ENCODE measurements around the gene ST6GALNAC5. TPM values are rescaled to one million over a fixed set of nuclear protein-coding genes. Genes with fewer than 3 reads are reported as not detected.

The ST6GALNAC5 gene
- polyA plus RNA-seq, 6 donors from 2014 or later = not detected

- H3K4me3 Mint-ChIP-seq = no peak overlapping the region
- H3K4me1 Mint-ChIP-seq = no peaks in the 10 kb centered on the region
- H3K9me3 Mint-ChIP-seq = no peaks in the 10 kb centered on the region
- H3K27ac Mint-ChIP-seq = peak overlapping the region in 1 of 6 donors; percentile 59
- H3K36me3 Mint-ChIP-seq = no peaks in the 10 kb centered on the region
- H3K27me3 Mint-ChIP-seq = peaks cover 7 to 21% (median 8%) of the 10 kb centered on the region in 3 donors
- no peak for ATAC-seq (ENCODE audit: low read depth in 2 of 2)
- DNase-seq = no peak
Measured at GRCh38 chr1:77060000-77060399, 192.7 kb downstream of the ST6GALNAC5 start.

DNA sequence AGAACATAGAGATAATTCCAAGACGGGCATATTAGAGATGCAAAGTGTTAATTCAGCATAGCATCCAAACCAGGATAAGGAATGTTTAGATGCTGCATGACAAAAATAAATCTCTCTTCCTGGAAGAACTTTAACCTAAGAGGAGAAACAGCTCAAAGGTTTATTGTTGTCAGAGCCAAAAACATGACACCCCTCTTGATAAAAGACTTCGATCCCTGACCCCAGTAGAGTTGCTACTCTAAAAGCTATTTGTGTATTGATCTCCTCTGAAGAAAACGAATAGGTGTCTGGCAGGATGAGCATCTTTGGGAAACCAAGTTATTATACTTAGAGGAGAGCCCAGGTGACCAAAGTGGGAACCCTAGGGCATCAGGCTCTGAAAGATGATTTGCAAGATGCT, 193.9 kb downstream of the ST6GALNAC5 start:
- no peak overlapping the region for H3K4me3 Mint-ChIP-seq
- peaks cover 7 to 21% (median 8%) of the 10 kb centered on the region in 3 donors for H3K27me3 Mint-ChIP-seq
- no peaks in the 10 kb centered on the region for H3K4me1 Mint-ChIP-seq
- ATAC-seq (ENCODE audit: low read depth in 2 of 2) (no peak), DNase-seq (no peak)
- no peaks in the 10 kb centered on the region for H3K9me3 Mint-ChIP-seq
- H3K27ac Mint-ChIP-seq = no peak overlapping the region
- no peaks in the 10 kb centered on the region for H3K36me3 Mint-ChIP-seq

DNA sequence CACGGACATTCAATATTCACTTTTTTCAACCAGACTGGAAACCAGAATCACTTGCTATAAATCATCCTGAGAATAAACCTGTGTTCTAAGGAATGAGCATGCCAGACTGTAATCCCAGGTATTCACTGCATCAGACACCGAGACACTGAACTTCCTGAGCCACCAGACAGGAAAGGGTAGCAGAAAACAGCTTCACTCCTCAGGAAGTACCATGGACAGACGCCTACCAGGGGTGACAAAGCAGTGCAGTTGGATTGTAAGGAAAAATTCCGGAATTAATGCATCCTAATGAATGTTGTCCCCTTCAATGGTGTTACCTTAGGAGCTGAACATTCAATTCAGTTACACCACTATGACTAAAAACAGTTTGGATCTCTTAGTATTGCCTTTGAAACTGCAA, 195.8 kb downstream of the ST6GALNAC5 start:
- H3K27me3 Mint-ChIP-seq = peaks cover 7 to 29% (median 11%) of the 10 kb centered on the region in 3 donors
- no peaks in the 10 kb centered on the region for H3K36me3 Mint-ChIP-seq
- no peaks in the 10 kb centered on the region for H3K4me1 Mint-ChIP-seq
- peaks cover 0 to 6% (median 0%) of the 10 kb centered on the region in 7 donors for H3K9me3 Mint-ChIP-seq
- H3K4me3 Mint-ChIP-seq = no peak overlapping the region
- DNase-seq = no peak
- H3K27ac Mint-ChIP-seq = no peak overlapping the region
- ATAC-seq (ENCODE audit: low read depth in 2 of 2) = no peak

GRCh38 chr1:77064246-77064645, 197.0 kb downstream of the ST6GALNAC5 start:
- no peaks in the 10 kb centered on the region for H3K36me3 Mint-ChIP-seq
- no peak for ATAC-seq (ENCODE audit: low read depth in 2 of 2)
- H3K4me3 Mint-ChIP-seq = no peak overlapping the region
- H3K4me1 Mint-ChIP-seq = no peaks in the 10 kb centered on the region
- H3K9me3 Mint-ChIP-seq = peaks cover 0 to 6% (median 0%) of the 10 kb centered on the region in 7 donors
- H3K27ac Mint-ChIP-seq = no peak overlapping the region
- peaks cover 7 to 29% (median 11%) of the 10 kb centered on the region in 3 donors for H3K27me3 Mint-ChIP-seq
- no peak for DNase-seq

DNA sequence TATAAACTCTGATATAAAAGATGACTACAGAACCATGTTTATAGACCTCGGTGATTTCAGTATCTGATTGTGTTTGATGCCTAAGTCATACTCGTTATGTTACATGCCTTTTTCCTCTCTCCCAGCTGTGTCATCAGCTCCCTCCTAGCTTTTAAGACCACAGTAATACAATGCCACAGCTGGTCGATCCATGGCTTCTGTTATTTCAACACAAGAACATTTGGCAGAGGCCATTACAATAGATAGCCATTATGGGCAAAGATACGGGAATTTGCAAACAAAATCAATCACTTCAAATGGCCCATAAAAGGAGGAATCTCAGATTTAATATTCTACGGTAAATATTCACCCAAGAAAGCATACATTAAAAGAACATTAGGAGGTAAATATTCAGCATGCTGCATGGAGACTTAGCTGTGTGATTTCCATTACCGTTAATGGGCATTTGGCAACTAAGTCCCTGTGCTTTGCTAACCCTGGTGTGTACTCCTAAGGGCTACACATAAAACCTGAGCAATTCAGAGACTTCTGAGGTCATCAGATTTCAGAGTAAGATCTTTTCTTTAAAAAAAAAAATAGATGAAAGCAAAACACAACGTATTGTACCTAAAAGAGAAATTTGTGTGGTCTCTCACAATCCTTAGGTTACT, 198.5 kb downstream of the ST6GALNAC5 start:
- Mint-ChIP-seq H3K9me3 (peaks cover 0 to 6% (median 0%) of the 10 kb centered on the region in 7 donors), H3K27ac (no peak overlapping the region), H3K36me3 (no peaks in the 10 kb centered on the region), H3K27me3 (peaks cover 0 to 22% (median 11%) of the 10 kb centered on the region in 3 donors), H3K4me3 (no peak overlapping the region), H3K4me1 (no peaks in the 10 kb centered on the region)
- ATAC-seq (ENCODE audit: low read depth in 2 of 2) (no peak), DNase-seq (no peak)

DNA sequence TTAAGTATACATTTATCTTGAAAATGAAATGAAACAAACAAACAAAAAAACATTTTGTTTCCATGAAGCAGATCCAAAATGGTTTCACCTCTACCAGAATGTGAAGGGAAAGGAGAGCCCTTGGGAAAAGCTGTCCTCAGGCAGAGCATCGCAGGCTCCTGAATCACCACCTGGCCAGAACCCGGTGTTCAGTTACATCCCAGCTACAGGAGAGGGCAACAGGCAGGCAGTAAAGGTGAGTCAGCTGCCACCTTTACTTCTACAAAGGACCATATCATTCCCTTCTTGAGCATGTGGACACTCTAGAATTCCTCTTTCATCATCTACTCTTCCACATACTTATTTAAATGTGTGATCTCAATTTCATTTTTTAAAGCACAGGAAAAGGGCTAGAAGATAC, 200.7 kb downstream of the ST6GALNAC5 start:
- DNase-seq = no peak
- H3K9me3 Mint-ChIP-seq = peaks cover 0 to 6% (median 0%) of the 10 kb centered on the region in 7 donors
- H3K27ac Mint-ChIP-seq = no peak overlapping the region
- H3K36me3 Mint-ChIP-seq = no peaks in the 10 kb centered on the region
- ATAC-seq (ENCODE audit: low read depth in 2 of 2) = no peak
- peaks cover 0 to 8% (median 3%) of the 10 kb centered on the region in 3 donors for H3K27me3 Mint-ChIP-seq
- no peaks in the 10 kb centered on the region for H3K4me1 Mint-ChIP-seq
- H3K4me3 Mint-ChIP-seq = no peak overlapping the region

DNA sequence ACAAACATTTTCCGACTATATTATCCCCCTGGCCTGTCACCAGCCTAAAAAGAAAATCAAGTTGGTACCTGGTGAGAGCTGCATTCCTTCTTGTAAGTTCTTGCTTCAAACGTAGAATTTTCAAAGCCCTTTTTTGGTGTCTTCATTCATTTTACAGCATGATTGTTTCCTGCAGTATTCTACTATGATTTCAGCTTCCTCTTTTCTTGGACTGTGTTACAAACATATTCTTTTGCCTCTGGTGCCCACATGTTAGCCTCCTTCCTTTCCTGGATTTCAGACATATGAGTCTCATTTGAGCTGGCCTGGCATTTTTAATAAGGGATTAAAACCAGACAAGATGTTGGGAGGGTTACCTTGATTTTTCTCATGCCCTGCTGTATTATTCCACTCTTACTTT, 209.5 kb downstream of the ST6GALNAC5 start:
- DNase-seq (no peak), ATAC-seq (ENCODE audit: low read depth in 2 of 2) (no peak)
- peaks cover 0 to 13% (median 0%) of the 10 kb centered on the region in 3 donors for H3K27me3 Mint-ChIP-seq
- H3K9me3 Mint-ChIP-seq = peaks cover 0 to 2% (median 0%) of the 10 kb centered on the region in 7 donors
- H3K4me1 Mint-ChIP-seq = no peaks in the 10 kb centered on the region
- no peak overlapping the region for H3K27ac Mint-ChIP-seq
- no peak overlapping the region for H3K4me3 Mint-ChIP-seq
- no peaks in the 10 kb centered on the region for H3K36me3 Mint-ChIP-seq

DNA sequence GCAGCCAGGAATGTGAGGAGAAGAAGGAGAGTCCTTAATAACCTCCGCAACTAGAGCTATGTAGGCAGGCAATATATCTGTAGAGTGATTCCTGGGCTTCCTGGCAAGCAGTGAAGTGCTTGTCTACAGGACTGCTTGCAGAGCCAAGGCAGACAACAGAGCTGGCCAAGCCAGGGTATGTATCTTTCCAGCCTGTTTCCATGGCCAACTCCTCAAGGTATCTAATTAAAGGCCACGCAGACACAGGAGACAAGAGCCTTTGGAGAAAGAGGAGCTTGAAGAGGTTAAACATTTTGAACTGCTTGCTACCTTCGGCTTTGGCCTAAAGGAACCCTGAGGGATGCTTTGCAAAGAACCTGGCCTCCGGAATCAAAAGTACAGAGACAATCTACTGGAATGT, 214.6 kb downstream of the ST6GALNAC5 start:
- H3K4me1 Mint-ChIP-seq = no peaks in the 10 kb centered on the region
- no peak for ATAC-seq (ENCODE audit: low read depth in 2 of 2)
- no peak overlapping the region for H3K4me3 Mint-ChIP-seq
- DNase-seq = no peak
- H3K27me3 Mint-ChIP-seq = no peaks in the 10 kb centered on the region
- no peak overlapping the region for H3K27ac Mint-ChIP-seq
- H3K36me3 Mint-ChIP-seq = no peaks in the 10 kb centered on the region
- no peaks in the 10 kb centered on the region for H3K9me3 Mint-ChIP-seq

- no peaks in the 10 kb centered on the region for H3K36me3 Mint-ChIP-seq
- peaks cover 0 to 1% (median 0%) of the 10 kb centered on the region in 7 donors for H3K9me3 Mint-ChIP-seq
- no peak overlapping the region for H3K4me3 Mint-ChIP-seq
- ATAC-seq (ENCODE audit: low read depth in 2 of 2) = no peak
- H3K4me1 Mint-ChIP-seq = no peaks in the 10 kb centered on the region
- H3K27ac Mint-ChIP-seq = no peak overlapping the region
- H3K27me3 Mint-ChIP-seq = no peaks in the 10 kb centered on the region
- no peak for DNase-seq
Measured at GRCh38 chr1:77084457-77084856, 217.2 kb downstream of the ST6GALNAC5 start.

DNA sequence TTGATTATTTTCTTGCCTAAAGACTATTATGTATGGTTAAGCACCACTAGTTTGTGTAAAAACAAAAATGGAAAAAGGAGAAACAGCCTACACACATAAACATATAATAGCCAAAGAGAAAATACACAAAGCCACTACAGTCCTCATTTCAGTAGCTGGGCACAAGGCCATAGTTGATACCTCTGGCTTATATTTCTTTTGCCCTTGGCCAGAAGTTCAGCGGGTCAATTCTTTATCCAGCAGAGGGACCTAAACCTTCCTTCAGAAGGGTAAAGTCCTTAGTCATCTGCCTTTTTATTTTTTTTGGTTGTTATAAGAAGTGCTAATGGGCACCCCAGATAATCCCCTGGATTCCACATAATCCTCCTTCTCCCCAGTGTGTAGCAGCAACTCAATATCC, 217.8 kb downstream of the ST6GALNAC5 start:
- H3K36me3 Mint-ChIP-seq = no peaks in the 10 kb centered on the region
- no peaks in the 10 kb centered on the region for H3K27me3 Mint-ChIP-seq
- no peak for ATAC-seq (ENCODE audit: low read depth in 2 of 2)
- no peak overlapping the region for H3K4me3 Mint-ChIP-seq
- H3K27ac Mint-ChIP-seq = no peak overlapping the region
- H3K9me3 Mint-ChIP-seq = peaks cover 0 to 1% (median 0%) of the 10 kb centered on the region in 7 donors
- no peaks in the 10 kb centered on the region for H3K4me1 Mint-ChIP-seq
- DNase-seq = no peak

- DNase-seq (no peak), ATAC-seq (ENCODE audit: low read depth in 2 of 2) (no peak)
- H3K36me3 Mint-ChIP-seq = no peaks in the 10 kb centered on the region
- no peak overlapping the region for H3K27ac Mint-ChIP-seq
- H3K9me3 Mint-ChIP-seq = peaks cover 0 to 1% (median 0%) of the 10 kb centered on the region in 7 donors
- H3K27me3 Mint-ChIP-seq = no peaks in the 10 kb centered on the region
- no peaks in the 10 kb centered on the region for H3K4me1 Mint-ChIP-seq
- H3K4me3 Mint-ChIP-seq = no peak overlapping the region
Measured at GRCh38 chr1:77089756-77090155, 222.5 kb downstream of the ST6GALNAC5 start.

DNA sequence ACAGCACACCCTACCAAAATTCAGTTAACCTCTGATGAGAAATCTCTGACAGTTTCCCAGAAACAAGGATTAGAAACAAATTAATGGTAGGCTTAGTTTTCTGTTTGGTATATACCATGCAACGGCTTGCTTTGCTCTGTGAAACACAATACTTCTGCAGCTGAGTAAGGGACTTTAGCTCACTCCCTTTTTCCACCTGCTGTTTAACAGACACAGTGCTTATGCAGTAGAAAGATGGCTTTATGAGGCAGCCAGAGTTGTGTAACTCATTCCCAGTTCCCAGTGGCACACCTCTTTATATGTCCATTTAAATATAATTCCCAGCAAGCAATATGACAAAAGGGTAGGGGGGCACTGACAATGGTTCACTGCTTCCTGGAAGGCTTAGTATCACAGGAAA, 228.0 kb downstream of the ST6GALNAC5 start:
- Mint-ChIP-seq H3K36me3 (peaks cover 0 to 8% of the 10 kb centered on the region in 2 donors), H3K27ac (no peak overlapping the region), H3K4me1 (no peaks in the 10 kb centered on the region), H3K4me3 (no peak overlapping the region), H3K27me3 (no peaks in the 10 kb centered on the region), H3K9me3 (peaks cover 0 to 7% (median 6%) of the 10 kb centered on the region in 7 donors)
- ATAC-seq (ENCODE audit: low read depth in 2 of 2) (no peak), DNase-seq (no peak)

DNA sequence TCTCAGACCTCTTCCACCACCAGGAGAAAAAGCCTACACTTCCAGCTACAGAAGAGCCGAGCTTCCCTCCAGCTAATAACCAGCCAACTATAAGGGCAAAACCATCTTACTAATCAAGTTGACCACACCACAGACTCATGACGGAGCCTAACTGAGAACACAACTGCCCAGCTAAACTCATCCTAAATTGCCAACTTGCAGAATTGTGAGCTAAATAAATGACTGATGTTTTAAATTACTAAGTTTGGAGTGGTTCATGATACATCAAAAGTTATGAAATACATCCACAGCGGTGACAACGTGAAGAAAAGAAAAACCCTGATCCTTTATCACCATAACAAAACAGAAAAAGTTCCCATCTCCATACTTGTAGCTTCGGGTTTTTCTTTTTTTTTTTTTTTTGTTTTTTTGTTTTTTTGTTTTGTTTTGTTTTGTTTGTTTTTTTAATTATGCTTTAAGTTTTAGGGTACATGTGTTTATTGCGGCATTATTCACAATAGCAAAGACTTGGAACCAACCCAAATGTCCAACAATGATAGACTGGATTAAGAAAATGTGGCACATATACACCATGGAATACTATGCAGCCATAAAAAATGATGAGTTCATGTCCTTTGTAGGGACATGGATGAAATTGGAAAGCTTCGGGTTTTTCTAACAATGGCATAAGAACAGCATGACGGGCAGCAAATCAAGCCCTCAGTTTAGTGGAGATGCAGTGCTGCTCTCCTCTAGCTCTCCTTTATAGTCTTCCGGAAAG, 229.4 kb downstream of the ST6GALNAC5 start:
- DNase-seq (no peak), ATAC-seq (ENCODE audit: low read depth in 2 of 2) (no peak)
- Mint-ChIP-seq H3K4me3 (no peak overlapping the region), H3K27ac (no peak overlapping the region), H3K27me3 (no peaks in the 10 kb centered on the region), H3K9me3 (peaks cover 0 to 7% (median 6%) of the 10 kb centered on the region in 7 donors), H3K4me1 (no peaks in the 10 kb centered on the region), H3K36me3 (peaks cover 0 to 8% of the 10 kb centered on the region in 2 donors)

- Mint-ChIP-seq H3K27ac (no peak overlapping the region), H3K9me3 (peaks cover 0 to 7% (median 6%) of the 10 kb centered on the region in 7 donors), H3K4me1 (no peaks in the 10 kb centered on the region), H3K36me3 (peaks cover 0 to 15% of the 10 kb centered on the region in 2 donors), H3K4me3 (no peak overlapping the region), H3K27me3 (no peaks in the 10 kb centered on the region)
- ATAC-seq (ENCODE audit: low read depth in 2 of 2) (no peak), DNase-seq (no peak)
Measured at GRCh38 chr1:77100875-77101274, 233.6 kb downstream of the ST6GALNAC5 start.
